ENCODE data around the gene DMP1.

The DMP1 gene

GRCh38 chr4:87649980-87650379 lies at the start of gene DMP1:
TSS of gene DMP1 (plus strand) at chr4:87650280. CDS start at chr4:87656493, 6,213 bp downstream.
- DNase-seq = no peak

- DNase-seq = no peak
These were observed 48.7 kb upstream of the DMP1 start for GRCh38 chr4:87601361-87601760.

- no peak for DNase-seq
These were observed 41.9 kb upstream of the DMP1 start, which contains the start of gene DSPP for GRCh38 chr4:87608229-87608628. TSS of gene DSPP (plus strand) at chr4:87608529. CDS start at chr4:87610909, 2,380 bp downstream.

GRCh38 chr4:87614292-87614890 lies 35.7 kb upstream of the DMP1 start:
- no peak for DNase-seq

GRCh38 chr4:87616268-87616667 lies 33.8 kb upstream of the DMP1 start:
- DNase-seq = no peak

GRCh38 chr4:87620086-87620485 lies 30.0 kb upstream of the DMP1 start:
- no peak for DNase-seq

GRCh38 chr4:87620491-87620890 lies 29.6 kb upstream of the DMP1 start:
- DNase-seq = no peak

- DNase-seq = peak in 7 of 58 donors; percentile 1 to 9 (median 5)
These were observed 27.8 kb upstream of the DMP1 start for GRCh38 chr4:87622303-87622702.

- no peak for DNase-seq
These were observed 25.4 kb upstream of the DMP1 start for GRCh38 chr4:87624698-87625097.

GRCh38 chr4:87631668-87632067 lies 18.4 kb upstream of the DMP1 start:
- DNase-seq = no peak

GRCh38 chr4:87632469-87632868 lies 17.6 kb upstream of the DMP1 start:
- no peak for DNase-seq

GRCh38 chr4:87633243-87633642 lies 16.8 kb upstream of the DMP1 start:
- no peak for DNase-seq

GRCh38 chr4:87644286-87644685 lies 5.8 kb upstream of the DMP1 start:
- no peak for DNase-seq

- DNase-seq = no peak
These were observed 858 bp downstream of the DMP1 start for GRCh38 chr4:87650938-87651337.

GRCh38 chr4:87651941-87652340 lies 1.9 kb downstream of the DMP1 start:
- no peak for DNase-seq

GRCh38 chr4:87654487-87655044 lies 4.5 kb downstream of the DMP1 start:
- DNase-seq = no peak

- DNase-seq = no peak
These were observed 7.4 kb downstream of the DMP1 start for GRCh38 chr4:87657525-87657924.

GRCh38 chr4:87659247-87659931 lies 9.3 kb downstream of the DMP1 start:
- DNase-seq = no peak

GRCh38 chr4:87662871-87663270 lies 12.8 kb downstream of the DMP1 start:
- DNase-seq = no peak

- DNase-seq = no peak
These were observed 19.3 kb downstream of the DMP1 start for GRCh38 chr4:87669373-87669772.

GRCh38 chr4:87677731-87678130 lies 27.7 kb downstream of the DMP1 start:
- peak in 10 of 58 donors; percentile 2 to 14 (median 4) for DNase-seq

- peak in 51 of 58 donors; percentile 2 to 75 (median 24) for DNase-seq
These were observed 29.5 kb downstream of the DMP1 start for GRCh38 chr4:87679449-87680169.

Data from anterior cingulate cortex (tissue), 58 donors.